GM12801 (cell line): ENCODE results near the gene AHNAK2.

Experiments used
- TF ChIP-seq, protein P1 (sequence below): IDR thresholded peaks from one replicate; pipeline ENCODE4 v1.5.1; 2011; ENCODE audit warnings: control low read depth; ENCODE audit not compliant: insufficient read length; ENCODE audit errors: extremely low read depth

The AHNAK2 gene

GRCh38 chr14:104919993-104920315, 58.2 kb downstream of the AHNAK2 start:
- TF ChIP-seq, protein P1, sequence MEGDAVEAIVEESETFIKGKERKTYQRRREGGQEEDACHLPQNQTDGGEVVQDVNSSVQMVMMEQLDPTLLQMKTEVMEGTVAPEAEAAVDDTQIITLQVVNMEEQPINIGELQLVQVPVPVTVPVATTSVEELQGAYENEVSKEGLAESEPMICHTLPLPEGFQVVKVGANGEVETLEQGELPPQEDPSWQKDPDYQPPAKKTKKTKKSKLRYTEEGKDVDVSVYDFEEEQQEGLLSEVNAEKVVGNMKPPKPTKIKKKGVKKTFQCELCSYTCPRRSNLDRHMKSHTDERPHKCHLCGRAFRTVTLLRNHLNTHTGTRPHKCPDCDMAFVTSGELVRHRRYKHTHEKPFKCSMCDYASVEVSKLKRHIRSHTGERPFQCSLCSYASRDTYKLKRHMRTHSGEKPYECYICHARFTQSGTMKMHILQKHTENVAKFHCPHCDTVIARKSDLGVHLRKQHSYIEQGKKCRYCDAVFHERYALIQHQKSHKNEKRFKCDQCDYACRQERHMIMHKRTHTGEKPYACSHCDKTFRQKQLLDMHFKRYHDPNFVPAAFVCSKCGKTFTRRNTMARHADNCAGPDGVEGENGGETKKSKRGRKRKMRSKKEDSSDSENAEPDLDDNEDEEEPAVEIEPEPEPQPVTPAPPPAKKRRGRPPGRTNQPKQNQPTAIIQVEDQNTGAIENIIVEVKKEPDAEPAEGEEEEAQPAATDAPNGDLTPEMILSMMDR, result no peak

- TF ChIP-seq, protein P1, result no peak
These were observed 60.2 kb downstream of the AHNAK2 start for GRCh38 chr14:104917993-104918392.

DNA sequence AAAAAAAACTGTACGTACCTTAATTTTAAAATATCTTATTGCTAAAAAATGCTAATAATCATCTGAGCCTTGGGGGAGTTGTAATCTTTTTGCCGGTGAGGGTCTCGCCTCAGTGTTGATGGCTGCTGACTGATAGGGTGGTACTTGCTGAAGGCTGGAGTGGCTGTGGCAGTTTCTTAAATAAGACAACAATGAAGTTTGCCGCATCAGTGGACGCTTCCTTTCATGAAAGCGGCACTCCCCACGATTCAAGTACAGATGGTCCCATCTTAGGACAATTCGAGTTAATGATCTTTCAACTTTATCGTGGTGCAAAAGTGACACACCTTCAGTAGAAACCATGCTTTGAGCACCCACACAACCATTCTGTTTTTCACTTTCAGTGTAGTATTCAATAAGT, 61.1 kb downstream of the AHNAK2 start:
- TF ChIP-seq, protein P1, result no peak

- TF ChIP-seq, protein P1, result no peak
These were observed 64.7 kb downstream of the AHNAK2 start for GRCh38 chr14:104913435-104913834.

DNA sequence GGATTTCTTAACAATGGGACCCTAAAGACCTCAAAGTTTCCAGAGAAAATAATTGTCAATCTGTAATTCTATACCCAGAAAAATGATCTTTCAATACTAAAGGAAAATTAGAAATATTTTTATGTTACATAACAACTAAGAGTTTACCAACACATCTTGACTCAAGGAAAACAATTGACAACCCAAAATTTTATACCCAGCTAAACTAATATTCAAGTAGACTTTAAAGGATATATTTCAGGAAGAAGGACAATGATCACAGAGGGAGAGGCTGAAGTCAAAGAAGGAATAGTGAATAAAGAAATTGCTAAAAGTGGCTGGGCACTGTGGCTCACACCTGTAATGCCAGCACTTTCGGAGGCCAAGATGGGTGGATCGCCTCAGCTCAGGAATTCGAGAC, 66.1 kb downstream of the AHNAK2 start:
- TF ChIP-seq, protein P1, result no peak

- TF ChIP-seq, protein P1, result no peak
These were observed 69.9 kb downstream of the AHNAK2 start for GRCh38 chr14:104908303-104908702.

- TF ChIP-seq, protein P1, result no peak
These were observed 74.2 kb downstream of the AHNAK2 start for GRCh38 chr14:104903990-104904389.
